Gastroesophageal sphincter (tissue), 3 donors: ENCODE results near the gene CCDC127.

Source experiments
- EP300 ChIP-seq: sonication (generic); formaldehyde crosslinking; IDR thresholded peaks from one replicate; pipeline ENCODE4 v1.6.1; 2017; ENCODE audit warnings: antibody characterized with exemption, mild to moderate bottlenecking
- POLR2A ChIP-seq, 2 donors: fragments of 450-650 bp; IDR thresholded peaks; one replicate each; pipeline ENCODE4 v1.6.1; 2017; ENCODE audit warnings: antibody characterized with exemption in 2 of 2, mild to moderate bottlenecking in 2 of 2, moderate library complexity in 1 of 2
- POLR2AphosphoS5 ChIP-seq: sonication (generic); formaldehyde crosslinking; IDR thresholded peaks from one replicate; pipeline ENCODE4 v1.6.1; 2017; ENCODE audit warnings: antibody characterized with exemption
- TF ChIP-seq, protein P1 (sequence below), 4 experiments: fragments of 200-600 bp in 2 of 4; fragments of 450-650 bp in 2 of 4; sonication (generic) in 1 of 4; IDR thresholded peaks; one replicate each; pipeline ENCODE4 v1.5.1; 2017 to 2019; ENCODE audit warnings: antibody characterized with exemption in 4 of 4, mild to moderate bottlenecking in 2 of 4, moderate library complexity in 2 of 4

GRCh38 chr5:252546-252945, 34.6 kb upstream of the CCDC127 start:
- TF ChIP-seq POLR2A (IDR thresholded peaks at IDR 0.05) (no peak), POLR2AphosphoS5 (no peak), EP300 (no peak)
- TF ChIP-seq, protein P1, sequence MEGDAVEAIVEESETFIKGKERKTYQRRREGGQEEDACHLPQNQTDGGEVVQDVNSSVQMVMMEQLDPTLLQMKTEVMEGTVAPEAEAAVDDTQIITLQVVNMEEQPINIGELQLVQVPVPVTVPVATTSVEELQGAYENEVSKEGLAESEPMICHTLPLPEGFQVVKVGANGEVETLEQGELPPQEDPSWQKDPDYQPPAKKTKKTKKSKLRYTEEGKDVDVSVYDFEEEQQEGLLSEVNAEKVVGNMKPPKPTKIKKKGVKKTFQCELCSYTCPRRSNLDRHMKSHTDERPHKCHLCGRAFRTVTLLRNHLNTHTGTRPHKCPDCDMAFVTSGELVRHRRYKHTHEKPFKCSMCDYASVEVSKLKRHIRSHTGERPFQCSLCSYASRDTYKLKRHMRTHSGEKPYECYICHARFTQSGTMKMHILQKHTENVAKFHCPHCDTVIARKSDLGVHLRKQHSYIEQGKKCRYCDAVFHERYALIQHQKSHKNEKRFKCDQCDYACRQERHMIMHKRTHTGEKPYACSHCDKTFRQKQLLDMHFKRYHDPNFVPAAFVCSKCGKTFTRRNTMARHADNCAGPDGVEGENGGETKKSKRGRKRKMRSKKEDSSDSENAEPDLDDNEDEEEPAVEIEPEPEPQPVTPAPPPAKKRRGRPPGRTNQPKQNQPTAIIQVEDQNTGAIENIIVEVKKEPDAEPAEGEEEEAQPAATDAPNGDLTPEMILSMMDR (IDR thresholded peaks at IDR 0.05), result no peak
